SK-N-SH treated with all-trans-retinoic acid at 6 μM for 48 hours (cell line): ENCODE data around the gene PKDCC.

Experiments used
- ATAC-seq: fragments of 200-7000 bp; cut with Tn5 transposase; 3 replicates; pipeline ENCODE4 v1.9.1; 2020; ENCODE audit warnings: mild to moderate bottlenecking, moderate library complexity
- ARNTL ChIP-seq: fragments of 450-650 bp; formaldehyde crosslinking; IDR thresholded peaks from 2 replicates; pipeline ENCODE4 v1.5.0; 2020; ENCODE audit warnings: low read depth, mild to moderate bottlenecking, moderate library complexity, borderline replicate concordance
- BACH2 ChIP-seq: fragments of 250-450 bp; sonication (Bioruptor Pico); IDR thresholded peaks from 2 replicates; pipeline ENCODE4 v1.9.0; 2021; ENCODE audit warnings: mild to moderate bottlenecking, borderline replicate concordance
- CREB5 ChIP-seq: fragments of 250-450 bp; sonication (Bioruptor Pico); IDR thresholded peaks from 2 replicates; pipeline ENCODE4 v1.5.1; 2020; ENCODE audit warnings: low read depth, mild to moderate bottlenecking, moderate library complexity
- CSDC2 ChIP-seq: fragments of 250-450 bp; sonication (Bioruptor Pico); IDR thresholded peaks from 2 replicates; pipeline ENCODE4 v1.5.0; 2020; ENCODE audit warnings: mild to moderate bottlenecking, moderate library complexity
- ESRRG ChIP-seq: fragments of 250-450 bp; sonication (Bioruptor Pico); IDR thresholded peaks from 2 replicates; pipeline ENCODE4 v1.6.1; 2021; ENCODE audit warnings: mild to moderate bottlenecking
- GLIS3 ChIP-seq: fragments of 250-450 bp; sonication (Bioruptor Pico); IDR thresholded peaks from 2 replicates; pipeline ENCODE4 v1.5.0; 2020; ENCODE audit warnings: mild to moderate bottlenecking, moderate library complexity
- ISL1 ChIP-seq: fragments of 250-450 bp; sonication (Bioruptor Pico); IDR thresholded peaks from 2 replicates; pipeline ENCODE4 v2.1.2; 2022; ENCODE audit warnings: mild to moderate bottlenecking, moderate library complexity
- OSR1 ChIP-seq: fragments of 250-450 bp; sonication (Bioruptor Pico); IDR thresholded peaks from 2 replicates; pipeline ENCODE4 v1.8.0; 2022; ENCODE audit warnings: moderate library complexity, mild to moderate bottlenecking, inconsistent platforms
- POU6F1 ChIP-seq: fragments of 250-450 bp; sonication (Bioruptor Pico); IDR thresholded peaks from 2 replicates; pipeline ENCODE4 v1.8.0; 2021; ENCODE audit warnings: low read depth, mild to moderate bottlenecking, moderate library complexity, borderline replicate concordance
- PPARA ChIP-seq: fragments of 250-450 bp; sonication (Bioruptor Pico); IDR thresholded peaks from 2 replicates; pipeline ENCODE4 v1.5.0; 2020; ENCODE audit warnings: mild to moderate bottlenecking, borderline replicate concordance
- RARB ChIP-seq: fragments of 250-450 bp; sonication (Bioruptor Pico); IDR thresholded peaks from 2 replicates; pipeline ENCODE4 v1.8.0; 2021; ENCODE audit warnings: mild to moderate bottlenecking, moderate library complexity
- TCF4 ChIP-seq: fragments of 250-450 bp; sonication (Bioruptor Pico); IDR thresholded peaks from 2 replicates; pipeline ENCODE4 v1.8.0; 2021; ENCODE audit warnings: mild to moderate bottlenecking, moderate library complexity, borderline replicate concordance
- TOX ChIP-seq: fragments of 250-450 bp; sonication (Bioruptor Pico); IDR thresholded peaks from 2 replicates; pipeline ENCODE4 v1.8.0; 2021; ENCODE audit warnings: mild to moderate bottlenecking, moderate library complexity, borderline replicate concordance
- ZC3H10 ChIP-seq: fragments of 250-450 bp; sonication (Bioruptor Pico); IDR thresholded peaks from 2 replicates; pipeline ENCODE4 v1.5.1; 2021; ENCODE audit warnings: mild to moderate bottlenecking, moderate library complexity
- ZFP30 ChIP-seq: fragments of 450-650 bp; formaldehyde crosslinking; IDR thresholded peaks from 2 replicates; pipeline ENCODE4 v1.5.0; 2022; ENCODE audit warnings: mild to moderate bottlenecking, moderate library complexity
- ZNF565 ChIP-seq: fragments of 450-650 bp; formaldehyde crosslinking; conservative IDR thresholded peaks from 2 replicates; pipeline ENCODE4 v1.5.0; 2020; ENCODE audit warnings: low read depth, mild to moderate bottlenecking, moderate library complexity
- ZNF8 ChIP-seq: fragments of 450-650 bp; formaldehyde crosslinking; IDR thresholded peaks from 2 replicates; pipeline ENCODE4 v1.5.0; 2020; ENCODE audit warnings: mild to moderate bottlenecking, moderate library complexity
- TF ChIP-seq, protein P1 (sequence below): fragments of 250-450 bp; sonication (Bioruptor Pico); IDR thresholded peaks from 2 replicates; pipeline ENCODE4 v1.5.1; 2021; ENCODE audit warnings: mild to moderate bottlenecking, moderate library complexity
- TF ChIP-seq, protein P2 (sequence below): fragments of 250-450 bp; sonication (Bioruptor Pico); IDR thresholded peaks from 2 replicates; pipeline ENCODE4 v1.5.0; 2020; ENCODE audit warnings: mild to moderate bottlenecking, moderate library complexity

PKDCC gene

DNA sequence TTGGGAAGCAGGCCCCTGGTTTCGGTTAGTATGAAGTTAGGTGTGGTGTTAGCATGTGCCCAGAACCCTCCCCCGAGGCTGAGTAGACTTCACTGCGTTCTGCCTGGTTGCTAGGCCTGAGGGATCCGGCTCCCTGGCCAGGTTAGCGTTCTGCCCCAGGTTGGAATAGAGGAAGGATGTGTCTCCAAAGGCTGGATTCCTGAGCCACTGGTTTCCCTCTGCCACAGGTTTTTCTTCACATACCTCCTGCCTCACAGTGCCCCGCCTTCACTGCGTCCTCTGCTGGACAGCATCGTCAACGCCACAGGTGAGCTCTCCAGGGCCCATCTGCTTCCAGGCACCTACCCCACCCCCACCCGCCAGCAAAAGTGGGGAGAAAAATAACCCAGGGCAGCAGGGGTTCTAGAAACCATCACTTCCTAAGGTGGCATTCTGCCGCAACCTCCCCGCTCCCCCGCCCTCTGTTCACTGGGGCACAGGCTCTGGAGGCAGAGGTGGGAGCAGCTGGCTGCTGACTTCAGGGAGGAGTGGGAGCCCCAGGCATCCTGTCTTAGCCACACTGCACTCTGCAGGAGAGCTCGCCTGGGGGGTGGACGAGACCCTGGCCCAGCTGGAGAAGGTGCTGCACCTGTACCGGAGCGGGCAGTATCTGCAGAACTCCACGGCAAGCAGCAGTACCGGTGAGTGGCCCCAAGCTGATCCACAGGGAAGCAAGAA lies 7.1 kb downstream of the PKDCC start:
- no peak for TF ChIP-seq CREB5 (CRISPR knock-in tag)
- TF ChIP-seq PPARA (CRISPR knock-in tag): no peak
- no peak for TF ChIP-seq TCF4 (CRISPR knock-in tag)
- TF ChIP-seq, protein P1, sequence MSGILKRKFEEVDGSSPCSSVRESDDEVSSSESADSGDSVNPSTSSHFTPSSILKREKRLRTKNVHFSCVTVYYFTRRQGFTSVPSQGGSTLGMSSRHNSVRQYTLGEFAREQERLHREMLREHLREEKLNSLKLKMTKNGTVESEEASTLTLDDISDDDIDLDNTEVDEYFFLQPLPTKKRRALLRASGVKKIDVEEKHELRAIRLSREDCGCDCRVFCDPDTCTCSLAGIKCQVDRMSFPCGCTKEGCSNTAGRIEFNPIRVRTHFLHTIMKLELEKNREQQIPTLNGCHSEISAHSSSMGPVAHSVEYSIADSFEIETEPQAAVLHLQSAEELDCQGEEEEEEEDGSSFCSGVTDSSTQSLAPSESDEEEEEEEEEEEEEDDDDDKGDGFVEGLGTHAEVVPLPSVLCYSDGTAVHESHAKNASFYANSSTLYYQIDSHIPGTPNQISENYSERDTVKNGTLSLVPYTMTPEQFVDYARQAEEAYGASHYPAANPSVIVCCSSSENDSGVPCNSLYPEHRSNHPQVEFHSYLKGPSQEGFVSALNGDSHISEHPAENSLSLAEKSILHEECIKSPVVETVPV (CRISPR knock-in tag): no peak
- TF ChIP-seq ARNTL: no peak
- TF ChIP-seq ZFP30 (CRISPR knock-in tag): no peak
- no peak for TF ChIP-seq OSR1 (CRISPR knock-in tag)
- TF ChIP-seq TOX: no peak
- TF ChIP-seq, protein P2, sequence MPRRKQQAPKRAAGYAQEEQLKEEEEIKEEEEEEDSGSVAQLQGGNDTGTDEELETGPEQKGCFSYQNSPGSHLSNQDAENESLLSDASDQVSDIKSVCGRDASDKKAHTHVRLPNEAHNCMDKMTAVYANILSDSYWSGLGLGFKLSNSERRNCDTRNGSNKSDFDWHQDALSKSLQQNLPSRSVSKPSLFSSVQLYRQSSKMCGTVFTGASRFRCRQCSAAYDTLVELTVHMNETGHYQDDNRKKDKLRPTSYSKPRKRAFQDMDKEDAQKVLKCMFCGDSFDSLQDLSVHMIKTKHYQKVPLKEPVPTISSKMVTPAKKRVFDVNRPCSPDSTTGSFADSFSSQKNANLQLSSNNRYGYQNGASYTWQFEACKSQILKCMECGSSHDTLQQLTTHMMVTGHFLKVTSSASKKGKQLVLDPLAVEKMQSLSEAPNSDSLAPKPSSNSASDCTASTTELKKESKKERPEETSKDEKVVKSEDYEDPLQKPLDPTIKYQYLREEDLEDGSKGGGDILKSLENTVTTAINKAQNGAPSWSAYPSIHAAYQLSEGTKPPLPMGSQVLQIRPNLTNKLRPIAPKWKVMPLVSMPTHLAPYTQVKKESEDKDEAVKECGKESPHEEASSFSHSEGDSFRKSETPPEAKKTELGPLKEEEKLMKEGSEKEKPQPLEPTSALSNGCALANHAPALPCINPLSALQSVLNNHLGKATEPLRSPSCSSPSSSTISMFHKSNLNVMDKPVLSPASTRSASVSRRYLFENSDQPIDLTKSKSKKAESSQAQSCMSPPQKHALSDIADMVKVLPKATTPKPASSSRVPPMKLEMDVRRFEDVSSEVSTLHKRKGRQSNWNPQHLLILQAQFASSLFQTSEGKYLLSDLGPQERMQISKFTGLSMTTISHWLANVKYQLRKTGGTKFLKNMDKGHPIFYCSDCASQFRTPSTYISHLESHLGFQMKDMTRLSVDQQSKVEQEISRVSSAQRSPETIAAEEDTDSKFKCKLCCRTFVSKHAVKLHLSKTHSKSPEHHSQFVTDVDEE: no peak
- no peak for TF ChIP-seq ZNF8 (CRISPR knock-in tag)
- TF ChIP-seq GLIS3 (CRISPR knock-in tag): no peak
- TF ChIP-seq ESRRG: no peak
- no peak for TF ChIP-seq POU6F1
- no peak for TF ChIP-seq CSDC2 (CRISPR knock-in tag)
- no peak for TF ChIP-seq ZNF565 (CRISPR knock-in tag)
- TF ChIP-seq ISL1 (CRISPR knock-in tag): no peak
- no peak for TF ChIP-seq BACH2 (CRISPR knock-in tag)

DNA sequence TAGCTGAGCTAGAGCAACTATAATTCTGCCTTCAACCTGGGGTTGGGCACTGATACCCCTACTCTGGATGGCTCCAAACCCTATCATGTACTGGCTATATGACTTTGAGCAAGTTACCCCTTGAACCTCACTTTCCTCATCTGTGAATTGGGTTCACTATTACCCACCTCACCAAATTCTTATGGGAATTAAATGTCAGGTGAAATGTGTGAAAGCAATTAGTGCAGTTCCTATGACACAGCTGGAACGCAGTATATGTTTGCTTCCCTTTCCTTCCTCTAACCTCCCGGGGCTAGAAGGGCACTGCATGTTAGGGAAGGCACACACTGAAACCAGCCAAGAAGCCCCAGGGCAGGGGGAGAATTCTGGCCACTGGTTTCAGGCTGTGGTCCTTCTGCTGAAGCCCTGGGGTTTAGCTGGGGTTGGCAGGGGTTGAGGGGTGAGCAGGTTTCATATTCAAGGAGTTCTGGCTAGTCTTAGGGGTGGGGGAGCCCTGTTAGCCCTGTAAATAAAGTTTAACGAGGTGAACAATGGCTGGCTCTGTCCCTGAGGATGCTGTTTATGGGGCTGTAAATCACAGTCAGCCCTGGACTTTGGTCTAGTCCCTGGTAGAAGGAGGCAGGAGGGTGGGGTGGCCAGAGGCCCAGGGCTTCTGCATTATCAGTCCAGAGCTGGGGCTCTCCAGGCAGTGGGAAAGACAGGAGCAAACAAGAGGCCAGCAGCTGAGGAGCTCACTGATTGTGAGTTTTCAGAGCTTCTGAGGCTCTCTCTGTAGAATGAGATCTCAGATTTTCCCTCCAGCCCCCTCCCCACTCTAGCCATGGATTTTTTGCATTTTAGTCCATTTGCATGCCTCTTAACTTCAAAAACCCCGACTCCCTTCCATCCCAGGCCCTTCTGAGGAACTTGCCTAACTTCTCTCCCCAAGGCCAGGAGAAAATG lies 8.0 kb downstream of the PKDCC start:
- TF ChIP-seq ZC3H10 (CRISPR knock-in tag) (no peak), ZFP30 (CRISPR knock-in tag) (no peak), OSR1 (CRISPR knock-in tag) (no peak), RARB (CRISPR knock-in tag) (no peak), TOX (no peak)
- TF ChIP-seq, protein P2: no peak
- ATAC-seq: no peak

More for the DNA sequence above, 7.1 kb downstream of the PKDCC start:
- no peak for ATAC-seq
